HUDEP-2 (cell line): ENCODE measurements around the gene UACA.
"Not testable (repeated sequence)": the region's sequence is repeated elsewhere in the genome, so short reads cannot be mapped to it uniquely, and the experiment has no call there.

Experiments
- DNase-seq, 76 experiments: peaks; one replicate each; lab custom pipeline; 2025; ENCODE audit not compliant: unreplicated experiment in 76 of 76; lab: John Stamatoyannopoulos, UW

The UACA gene

GRCh38 chr15:70672081-70672480, 91.3 kb downstream of the UACA start:
- no peak for DNase-seq

GRCh38 chr15:70670680-70671079, 92.7 kb downstream of the UACA start:
- no peak for DNase-seq

DNA sequence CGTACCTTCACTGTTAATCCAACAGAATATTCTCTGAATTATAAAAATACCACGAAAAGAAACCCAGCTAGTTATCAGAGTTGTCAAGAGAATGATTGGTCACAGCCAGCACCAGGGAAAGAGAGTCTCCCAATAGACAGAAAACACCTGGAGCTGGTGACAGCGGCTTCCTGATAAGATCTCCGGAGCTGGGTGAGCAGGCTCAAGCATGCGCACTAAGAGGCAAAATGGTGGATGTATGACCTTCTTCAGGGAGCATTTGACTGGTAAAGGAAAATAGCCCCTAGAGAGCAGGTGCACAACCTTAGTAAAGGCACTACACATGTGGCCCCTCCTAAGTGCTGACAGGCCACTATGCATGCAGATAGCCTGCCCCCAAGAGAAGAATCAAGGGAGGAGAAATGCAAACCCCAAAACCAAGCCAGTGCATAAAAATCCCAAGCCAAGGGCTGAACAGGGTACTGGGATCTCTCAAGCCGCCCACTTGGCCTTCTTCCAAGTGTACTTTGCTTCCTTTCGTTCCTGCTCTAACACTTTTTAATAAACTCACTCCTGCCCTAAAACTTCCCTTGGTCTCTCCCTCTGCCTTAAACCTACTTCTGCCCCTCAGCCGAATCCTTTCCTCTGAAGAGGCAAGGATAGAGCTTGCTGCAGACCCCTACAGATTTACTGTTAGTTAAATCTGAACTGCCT, 93.2 kb downstream of the UACA start:
- DNase-seq, result no peak

- DNase-seq, result no peak
Observed at GRCh38 chr15:70669006-70669602, 94.3 kb downstream of the UACA start.

- DNase-seq, result no peak
Observed at GRCh38 chr15:70665599-70665998, 97.8 kb downstream of the UACA start.

- DNase-seq, result no peak
Observed at GRCh38 chr15:70664494-70664893, 98.9 kb downstream of the UACA start.

DNA sequence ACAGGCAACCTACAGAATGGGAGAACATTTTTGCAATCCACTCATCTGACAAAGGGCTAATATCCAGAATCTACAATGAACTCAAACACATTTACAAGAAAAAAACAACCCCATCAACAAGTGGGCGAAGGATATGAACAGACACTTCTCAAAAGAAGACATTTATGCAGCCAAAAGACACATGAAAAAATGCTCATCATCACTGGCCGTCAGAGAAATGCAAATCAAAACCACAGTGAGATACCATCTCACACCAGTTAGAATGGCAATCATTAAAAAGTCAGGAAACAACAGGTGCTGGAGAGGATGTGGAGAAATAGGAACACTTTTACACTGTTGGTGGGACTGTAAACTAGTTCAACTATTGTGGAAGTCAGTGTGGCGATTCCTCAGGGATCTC, 100.3 kb downstream of the UACA start:
- not testable (repeated sequence) for DNase-seq

DNA sequence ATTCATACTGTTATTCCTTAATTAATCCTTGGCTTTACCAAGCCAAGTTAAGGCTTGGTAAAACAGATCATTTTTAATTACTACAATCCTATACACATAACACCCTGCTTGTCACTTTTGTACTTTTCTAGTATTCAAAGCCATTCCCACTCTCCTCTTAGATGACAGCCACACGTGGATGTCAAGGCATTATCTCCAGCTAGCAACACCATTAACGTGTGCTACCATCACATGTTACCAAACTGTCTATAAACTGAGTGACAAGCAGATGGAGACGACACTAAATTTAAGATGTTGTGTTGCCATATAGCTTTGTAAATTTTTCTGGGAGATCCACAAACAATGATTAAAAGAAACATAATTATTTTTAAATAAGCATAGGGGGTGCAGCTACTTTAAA, 103.7 kb downstream of the UACA start:
- DNase-seq, result no peak

DNA sequence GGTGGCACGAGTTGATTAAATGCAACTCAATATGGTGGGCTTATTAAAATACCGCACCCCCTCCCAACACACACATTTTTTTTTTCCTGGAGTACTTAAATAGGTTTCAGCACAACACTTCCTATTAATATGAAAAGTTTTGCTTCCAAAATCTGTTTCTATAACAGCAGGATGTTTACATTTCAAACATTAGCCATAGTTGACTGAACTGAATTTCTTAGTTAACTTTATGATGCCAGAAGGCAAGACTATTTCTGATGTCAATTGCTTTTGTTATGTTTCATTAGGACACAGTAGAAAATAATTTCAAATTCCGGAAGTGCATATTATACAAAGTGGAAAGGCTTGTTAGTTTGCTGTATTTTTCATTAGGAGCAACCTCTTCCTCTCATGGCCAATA, 104.7 kb downstream of the UACA start:
- DNase-seq, result no peak

DNA sequence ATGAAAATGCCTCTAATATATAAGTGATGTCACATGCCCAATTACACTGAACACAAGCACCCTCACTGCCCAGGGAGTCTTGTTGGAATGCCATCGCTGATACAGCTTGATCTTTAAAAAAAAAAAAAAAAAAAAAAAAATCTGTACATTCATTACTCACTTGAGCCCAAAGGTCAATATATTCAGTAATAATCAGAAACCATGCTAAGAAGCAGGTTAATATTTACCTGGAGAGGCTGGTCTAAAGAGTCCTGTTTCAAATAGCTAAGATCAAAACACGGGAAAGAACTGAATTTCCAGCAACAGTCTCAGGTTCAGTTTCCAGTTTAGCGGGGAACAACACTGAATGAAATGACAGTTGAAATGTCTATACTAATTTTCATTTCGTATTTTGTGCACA, 109.9 kb downstream of the UACA start:
- DNase-seq, result no peak

GRCh38 chr15:70652341-70652740, 111.0 kb downstream of the UACA start:
- DNase-seq, result no peak

DNA sequence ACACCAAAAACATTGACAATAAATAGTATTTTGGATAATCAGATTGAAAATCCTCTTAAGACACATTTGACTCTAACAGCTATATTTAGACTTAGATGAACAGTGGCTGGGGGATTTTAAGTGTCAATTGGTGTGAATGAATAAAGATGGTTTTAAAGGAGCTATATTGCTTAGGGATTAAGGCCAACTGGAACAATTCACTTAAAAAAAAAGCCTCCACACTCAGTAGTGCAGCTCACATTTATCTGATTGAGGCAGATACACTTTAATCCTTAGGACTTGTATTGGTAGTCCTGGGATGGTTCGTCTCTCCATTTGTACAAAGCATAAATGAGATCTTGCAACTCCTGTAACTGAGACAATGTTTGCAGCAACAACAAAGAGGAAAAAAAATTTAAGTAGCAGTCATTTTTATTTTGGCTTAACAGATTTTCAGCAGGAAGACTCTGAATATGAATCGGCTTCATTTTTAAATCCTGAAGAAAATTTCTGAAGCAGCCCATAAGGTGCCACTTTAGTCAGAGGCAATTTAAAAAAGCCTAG, 112.0 kb downstream of the UACA start:
- DNase-seq, result no peak

DNA sequence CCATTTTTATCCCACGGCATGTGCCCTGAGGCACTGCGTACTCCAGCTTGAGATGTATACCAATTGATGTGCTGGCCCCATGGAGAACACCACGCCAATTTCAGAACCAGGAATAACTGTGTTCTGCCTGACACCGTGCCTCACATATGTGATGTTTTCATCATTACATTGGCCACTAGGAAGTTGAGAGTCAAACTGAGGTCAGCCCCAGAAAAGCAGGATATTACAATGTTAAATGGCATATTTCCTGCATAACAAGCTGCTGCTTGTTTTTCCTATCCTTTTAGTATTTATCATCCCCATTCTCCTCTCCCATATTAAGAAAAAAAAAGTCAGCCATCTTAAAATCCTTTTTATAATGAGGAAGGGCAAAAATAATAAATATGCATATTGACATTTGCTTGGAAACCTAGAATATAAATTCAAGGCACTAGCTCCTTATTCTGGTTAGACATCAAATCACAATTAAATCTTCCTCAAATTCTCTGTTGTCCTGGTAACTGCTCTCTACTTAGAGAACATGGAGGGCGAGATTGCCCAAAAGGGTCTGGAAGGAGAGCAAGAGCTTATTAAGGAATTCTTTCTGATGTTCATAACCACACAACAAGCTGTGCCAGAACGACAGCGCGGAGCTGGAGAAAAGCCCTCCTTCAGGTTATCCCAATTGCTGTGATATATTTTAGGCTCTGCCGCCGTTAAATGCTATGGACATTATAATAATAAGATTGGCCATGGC, 112.6 kb downstream of the UACA start:
- no peak for DNase-seq

DNA sequence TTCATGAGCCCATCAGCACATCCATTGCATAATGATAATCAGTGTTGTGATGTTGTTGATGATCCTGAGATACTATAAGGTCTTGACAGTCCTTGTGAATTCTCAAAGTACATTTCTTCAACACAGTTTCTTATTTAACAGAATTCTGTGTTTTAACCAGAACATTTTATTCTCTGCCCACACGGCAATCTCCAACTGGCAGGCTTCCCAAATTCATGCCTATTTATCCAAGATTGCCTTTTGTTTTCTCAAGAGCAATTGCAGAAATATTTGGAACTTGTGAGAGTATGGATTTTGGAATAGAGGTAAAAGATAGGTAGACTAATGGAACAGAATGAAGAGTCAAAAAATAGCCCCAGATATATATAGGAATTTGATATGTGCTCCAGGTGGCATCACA, 116.0 kb downstream of the UACA start:
- no peak for DNase-seq

- no peak for DNase-seq
Observed at GRCh38 chr15:70646169-70646568, 117.2 kb downstream of the UACA start.

- no peak for DNase-seq
Observed at GRCh38 chr15:70643783-70644125, 119.6 kb downstream of the UACA start.

DNA sequence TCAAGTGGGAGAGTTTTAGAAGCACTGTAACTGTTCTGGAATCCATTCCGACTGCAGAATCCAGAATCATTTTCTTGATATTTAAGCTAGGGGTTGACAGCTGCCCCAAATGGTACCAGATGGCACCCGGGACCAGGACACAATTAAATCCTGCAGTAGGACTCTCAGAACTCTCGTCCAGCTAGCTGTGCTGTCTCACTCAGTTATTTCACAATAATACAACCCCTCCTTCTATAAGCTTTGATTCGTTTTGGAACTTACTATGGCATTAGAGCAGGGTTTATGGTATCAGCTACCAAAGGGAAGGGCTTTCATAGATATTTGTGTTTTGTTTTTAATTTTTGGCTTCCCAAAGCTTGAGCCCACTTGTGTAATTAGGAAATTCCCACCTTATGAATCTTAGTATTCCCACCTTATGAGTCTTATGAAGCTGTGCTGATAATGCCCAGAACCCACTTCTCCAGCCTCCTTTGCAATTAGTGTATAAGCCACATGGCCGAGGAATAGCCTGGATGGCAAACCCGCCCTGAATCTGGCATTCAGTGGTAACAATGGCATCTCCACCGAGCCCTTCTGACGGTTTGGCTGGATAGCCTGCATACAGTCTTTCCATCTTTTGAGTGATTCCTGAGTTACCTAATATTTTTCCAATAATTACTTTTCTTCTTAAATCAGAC, 120.1 kb downstream of the UACA start:
- no peak for DNase-seq

DNA sequence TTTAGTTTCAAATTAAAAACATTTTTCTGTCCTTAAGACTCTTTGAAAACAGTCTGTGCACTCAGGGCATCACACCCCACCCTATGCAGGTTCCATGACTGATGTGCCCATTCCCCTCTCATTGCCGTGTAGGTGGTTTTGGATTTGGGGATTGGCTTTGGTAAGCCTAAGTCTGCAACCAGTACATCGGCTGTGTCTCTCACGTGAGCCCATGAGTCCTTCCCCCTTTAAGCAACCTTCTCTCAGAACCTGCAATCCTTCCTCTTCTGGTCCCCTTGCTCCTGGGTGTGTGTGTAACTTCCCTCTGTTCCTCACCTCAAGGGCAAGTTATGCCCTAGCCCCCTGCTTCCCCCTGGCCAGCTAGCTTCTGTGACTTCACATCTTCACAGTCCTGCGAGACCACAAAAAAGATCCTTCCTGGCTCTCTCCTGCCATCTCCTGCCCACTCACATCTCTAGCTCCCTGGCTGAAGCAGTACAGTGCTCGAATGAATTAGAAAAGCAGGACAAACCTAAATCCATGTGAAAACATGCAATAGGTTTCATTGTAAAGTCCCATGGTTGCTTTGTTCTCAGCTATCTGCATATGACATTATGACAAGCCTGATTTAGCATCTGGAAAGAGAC, 126.7 kb downstream of the UACA start:
- DNase-seq, result peak in 5 of 76 experiments; percentile 5 to 40 (median 21)

GRCh38 chr15:70635895-70636294, 127.5 kb downstream of the UACA start:
- DNase-seq, result no peak

- no peak for DNase-seq
Observed at GRCh38 chr15:70633991-70634390, 129.4 kb downstream of the UACA start.
